ENCODE data around the gene TMEM164.

Gene TMEM164

GRCh38 chrX:110037178-110037577 lies 34.3 kb downstream of the TMEM164 start:
- DNase-seq (ENCODE audit: low spot score): no peak

GRCh38 chrX:110038900-110039299 lies 36.0 kb downstream of the TMEM164 start:
- no peak for DNase-seq (ENCODE audit: low spot score)

- DNase-seq (ENCODE audit: low spot score): no peak
Measured at GRCh38 chrX:110041980-110042379, 39.1 kb downstream of the TMEM164 start.

DNA sequence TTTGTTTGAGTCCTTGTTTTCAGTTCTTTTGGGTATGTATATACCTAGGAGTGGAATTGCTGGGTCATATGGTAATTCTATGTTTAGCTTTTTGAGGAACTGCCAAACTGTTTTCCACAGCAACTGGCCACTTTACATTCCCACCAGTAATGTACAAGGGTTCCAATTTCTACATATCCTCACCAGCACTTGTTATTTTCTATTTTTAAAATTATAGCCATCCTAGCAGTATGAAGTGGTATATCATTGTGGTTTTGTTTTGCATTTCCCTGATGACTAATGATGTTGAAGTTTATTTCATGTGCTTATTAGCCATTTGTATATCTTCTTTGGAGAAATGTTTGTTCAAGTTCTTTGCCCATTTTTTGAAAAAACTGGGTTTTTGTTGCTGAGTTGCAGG lies 39.6 kb downstream of the TMEM164 start:
- no peak for DNase-seq (ENCODE audit: low spot score)

DNA sequence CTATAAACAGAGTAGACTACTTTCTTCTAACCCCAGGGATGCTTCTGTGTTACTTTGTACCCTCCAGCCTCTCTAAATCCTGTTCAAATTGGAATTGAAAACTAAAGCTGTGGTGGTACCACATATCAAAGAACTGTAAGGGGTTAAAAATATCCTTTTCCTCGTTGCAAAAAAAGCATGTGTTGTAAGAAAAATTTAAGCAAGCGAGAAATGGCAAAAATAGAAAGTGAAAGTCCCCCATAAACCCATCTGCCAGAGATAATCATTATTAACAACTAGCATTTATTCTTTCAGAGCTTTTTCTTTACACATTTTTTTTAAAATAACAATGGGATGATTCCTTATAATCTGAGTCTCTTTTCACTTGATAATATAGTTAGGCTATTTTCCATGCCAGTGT lies 40.6 kb downstream of the TMEM164 start:
- no peak for DNase-seq (ENCODE audit: low spot score)

DNA sequence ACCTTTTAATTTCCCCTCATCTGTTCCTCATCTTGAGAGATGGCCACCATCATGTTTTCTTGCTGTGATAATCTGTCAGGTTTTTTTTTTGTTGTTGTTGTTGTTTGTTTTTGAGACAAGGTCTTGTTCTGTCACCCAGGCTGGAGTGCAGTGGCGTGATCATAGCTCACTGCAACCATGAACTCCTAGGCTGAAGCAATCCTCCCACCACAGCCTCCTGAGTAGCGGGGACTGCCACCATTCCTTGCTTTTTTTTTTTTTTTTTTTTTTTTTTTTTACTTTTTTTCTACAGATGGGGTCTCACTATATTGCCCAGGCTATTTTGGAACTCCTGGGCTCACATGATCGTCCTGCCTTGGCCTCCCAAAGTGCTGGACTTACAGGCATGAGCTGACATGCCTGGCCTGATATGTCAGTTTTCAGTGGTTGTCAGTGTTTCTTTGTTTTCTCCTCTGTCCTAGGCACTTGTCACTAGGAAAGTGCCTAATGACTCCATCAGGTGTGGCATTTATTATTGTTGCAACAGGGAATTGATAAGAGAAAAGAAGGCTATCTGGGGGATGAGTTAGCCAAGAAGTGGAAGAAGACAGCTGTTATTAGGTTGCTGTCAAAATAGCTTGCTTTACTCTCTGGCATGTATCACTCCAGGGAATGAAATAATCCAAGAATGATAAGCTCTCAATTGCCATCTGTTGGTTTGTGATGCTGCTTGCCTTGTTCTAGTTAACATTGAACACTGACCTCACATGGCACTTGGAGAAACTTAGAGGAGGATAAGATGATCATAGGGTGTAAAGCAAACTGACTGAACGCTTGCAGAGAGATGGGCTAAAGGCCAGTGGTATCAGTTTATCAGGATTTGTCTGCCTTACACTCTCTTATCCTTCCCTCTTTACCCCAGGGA lies 41.7 kb downstream of the TMEM164 start:
- DNase-seq (ENCODE audit: low spot score): peak; percentile 13

DNA sequence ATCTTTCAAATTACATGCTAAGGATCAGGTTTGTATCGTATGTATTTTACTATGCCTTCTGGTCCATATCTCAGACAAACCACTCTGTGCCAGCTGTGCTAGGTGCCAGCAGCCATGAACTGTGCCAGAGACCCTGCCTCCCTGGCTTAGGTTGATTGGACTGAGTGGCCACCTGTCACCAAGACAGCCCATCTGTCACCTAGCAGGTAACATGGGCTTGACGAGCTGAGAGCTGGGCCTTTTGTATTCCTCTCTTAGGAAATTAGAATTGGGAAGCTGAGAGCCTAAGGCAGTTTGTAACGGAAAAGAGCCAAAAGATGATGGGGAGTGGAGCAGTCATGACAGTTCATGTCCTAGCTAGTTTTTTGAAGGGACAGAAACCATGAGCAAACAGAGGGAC lies 42.5 kb downstream of the TMEM164 start:
- no peak for DNase-seq (ENCODE audit: low spot score)

- no peak for DNase-seq (ENCODE audit: low spot score)
Measured at GRCh38 chrX:110046001-110046400, 43.1 kb downstream of the TMEM164 start.

GRCh38 chrX:110046971-110047370 lies 44.1 kb downstream of the TMEM164 start:
- DNase-seq (ENCODE audit: low spot score): no peak

DNA sequence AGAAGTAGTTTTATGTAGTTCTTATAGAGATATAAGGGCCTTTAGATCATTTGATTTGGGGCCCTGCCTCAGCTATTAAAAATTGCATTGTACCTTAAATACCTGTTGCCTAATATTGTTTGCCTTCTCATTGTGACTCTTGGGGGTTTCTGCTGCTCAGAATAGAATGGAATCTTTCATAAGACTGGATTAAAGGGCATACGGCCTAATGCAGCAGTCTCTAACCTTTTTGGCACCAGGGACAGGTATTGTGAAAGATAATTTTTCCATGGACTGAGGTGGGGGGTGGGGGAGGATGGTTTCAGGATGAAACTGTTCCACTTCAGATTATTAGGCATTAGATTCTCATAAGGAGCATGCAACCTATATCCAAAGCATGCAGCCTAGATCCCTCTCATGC lies 46.2 kb downstream of the TMEM164 start:
- DNase-seq (ENCODE audit: low spot score): no peak

GRCh38 chrX:110050386-110050785 lies 47.5 kb downstream of the TMEM164 start:
- no peak for DNase-seq (ENCODE audit: low spot score)

DNA sequence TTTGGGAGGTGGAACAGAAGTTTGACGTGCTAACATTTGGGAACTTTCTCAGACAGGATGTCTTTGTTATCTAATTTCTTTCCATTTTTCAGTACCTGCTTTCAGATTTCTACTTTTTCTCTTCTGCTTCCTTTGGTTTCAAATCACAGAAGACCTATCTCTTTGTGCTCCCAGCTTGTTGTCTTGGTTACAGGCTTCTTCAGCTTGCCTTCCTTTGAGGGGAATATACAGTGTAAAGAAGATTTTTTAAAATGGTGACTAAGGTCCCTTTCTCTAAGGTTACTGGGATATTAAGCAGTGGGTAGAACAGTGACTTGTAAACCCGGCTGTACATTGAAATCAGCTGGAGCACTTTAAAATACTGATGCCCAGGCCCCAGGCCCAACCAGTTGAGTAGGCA lies 48.0 kb downstream of the TMEM164 start:
- no peak for DNase-seq (ENCODE audit: low spot score)

DNA sequence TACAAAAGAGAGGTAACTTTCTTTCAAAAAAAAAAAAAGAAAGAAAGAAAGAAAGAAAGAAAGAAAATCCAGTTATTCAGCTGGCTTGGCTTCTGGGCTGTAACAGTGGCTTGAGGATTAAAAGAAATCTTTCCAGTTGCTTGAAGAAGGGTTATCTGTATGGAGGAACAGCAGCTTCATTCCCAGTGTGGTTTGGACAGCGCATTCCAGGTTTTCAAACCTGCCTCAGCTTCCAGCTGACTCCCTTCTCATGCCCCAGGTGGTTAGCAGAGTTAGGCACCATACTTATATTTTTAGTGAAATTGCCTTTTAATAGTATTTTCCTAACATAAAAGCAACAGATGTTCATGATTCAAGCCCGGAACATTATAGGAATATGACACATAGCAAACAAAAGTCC lies 48.6 kb downstream of the TMEM164 start:
- DNase-seq (ENCODE audit: low spot score): no peak

- DNase-seq (ENCODE audit: low spot score): no peak
Measured at GRCh38 chrX:110052303-110052702, 49.4 kb downstream of the TMEM164 start.

GRCh38 chrX:110053453-110053852 lies 50.5 kb downstream of the TMEM164 start:
- DNase-seq (ENCODE audit: low spot score): no peak

GRCh38 chrX:110055616-110056015 lies 52.7 kb downstream of the TMEM164 start:
- no peak for DNase-seq (ENCODE audit: low spot score)

DNA sequence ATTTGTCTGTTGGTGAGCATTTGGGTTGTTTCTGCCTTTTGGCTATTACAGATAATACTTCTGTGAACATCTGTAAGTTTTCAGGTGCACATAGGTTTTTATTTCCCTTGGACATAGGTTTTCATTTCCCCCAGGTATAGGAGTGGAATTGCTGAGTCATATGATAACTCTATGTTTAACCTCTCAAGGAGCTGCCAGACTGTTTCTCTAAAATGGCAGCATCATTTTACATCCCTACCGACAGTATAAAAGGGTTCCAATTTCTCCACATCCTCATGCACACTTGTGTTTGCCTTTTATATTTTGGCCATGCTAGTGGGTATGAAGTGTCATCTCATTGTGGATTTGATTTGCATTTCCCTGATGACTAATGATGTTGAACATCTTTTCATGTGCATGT lies 53.5 kb downstream of the TMEM164 start:
- no peak for DNase-seq (ENCODE audit: low spot score)

GRCh38 chrX:110059410-110059809 lies 56.5 kb downstream of the TMEM164 start:
- no peak for DNase-seq (ENCODE audit: low spot score)

- no peak for DNase-seq (ENCODE audit: low spot score)
Measured at GRCh38 chrX:110060317-110060716, 57.4 kb downstream of the TMEM164 start.

- no peak for DNase-seq (ENCODE audit: low spot score)
Measured at GRCh38 chrX:110060846-110061537, 58.1 kb downstream of the TMEM164 start.

GRCh38 chrX:110062919-110063318 lies 60.0 kb downstream of the TMEM164 start:
- no peak for DNase-seq (ENCODE audit: low spot score)

DNA sequence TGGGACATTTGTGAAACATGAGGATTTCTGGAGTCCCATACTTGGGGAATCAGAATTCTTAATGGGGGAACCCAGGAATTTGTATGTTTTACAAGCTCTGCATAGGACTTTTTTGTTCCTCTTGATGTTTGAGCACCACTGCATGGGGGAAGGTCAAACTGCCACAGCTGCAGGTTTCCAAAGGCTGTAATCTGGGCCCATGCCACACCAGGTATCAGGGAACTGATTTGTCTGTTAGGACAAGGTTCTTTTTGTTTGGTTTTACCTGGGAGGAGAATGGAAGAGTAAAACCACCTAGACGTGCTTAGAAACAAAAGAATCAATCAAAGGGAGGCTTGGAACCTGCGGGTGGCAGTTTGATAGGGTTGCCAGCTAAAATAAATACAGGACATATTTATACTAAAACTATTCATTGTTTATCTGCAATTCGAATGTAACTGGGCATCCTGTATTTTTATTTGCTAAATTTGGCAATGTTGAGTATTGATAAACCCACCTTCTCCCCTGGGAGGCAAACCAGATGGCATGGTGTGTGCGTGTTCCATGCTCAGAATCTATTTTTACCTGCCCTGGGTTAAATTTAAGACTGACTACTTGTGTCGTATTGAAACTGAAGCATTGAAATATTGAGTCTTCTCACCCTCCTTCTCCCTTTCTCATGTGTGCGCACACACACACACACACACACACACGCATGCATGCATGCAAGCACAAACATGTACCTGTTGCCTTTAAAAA lies 63.7 kb downstream of the TMEM164 start:
- DNase-seq (ENCODE audit: low spot score): no peak

DNA sequence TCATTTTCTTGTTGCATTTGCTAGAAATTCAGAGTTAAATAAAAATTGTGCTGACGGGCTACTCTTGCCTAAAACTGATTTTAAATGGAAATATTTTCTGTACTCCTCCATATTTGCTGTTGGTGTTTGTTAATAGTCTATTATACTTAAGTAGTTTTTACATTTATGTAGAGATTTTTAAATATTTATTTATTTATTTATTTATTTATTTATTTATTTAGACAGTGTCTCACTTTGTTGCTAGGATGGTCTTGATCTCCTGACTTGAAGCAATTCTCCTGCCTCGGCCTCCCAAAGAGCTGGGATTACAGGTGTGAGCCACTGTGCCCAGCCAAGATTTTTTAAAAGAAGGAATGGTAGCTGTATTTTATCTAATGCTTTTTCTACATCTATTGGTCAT lies 68.1 kb downstream of the TMEM164 start:
- no peak for DNase-seq (ENCODE audit: low spot score)

Data from hematopoietic multipotent progenitor cell treated with erythropoietin and hydrocortisone succinate and interleukin-3 and kit ligand, for 15 days (in vitro differentiated cells).